HepG2 (cell line): ENCODE data around the gene PKP3. TPM values are rescaled to one million over a fixed set of nuclear protein-coding genes. Genes with fewer than 3 reads are reported as not detected.

Source experiments
- ASH2L ChIP-seq: fragments of 300-600, 200-600 bp; sonication (generic); IDR thresholded peaks from 2 replicates; pipeline ENCODE4 v1.7.0; 2017; ENCODE audit warnings: low read depth, mild to moderate bottlenecking, moderate library complexity, mixed read lengths, low read length; ENCODE audit not compliant: insufficient read length
- CREM ChIP-seq, 2 experiments: sonication (generic) in 1 of 2; formaldehyde crosslinking in 1 of 2; IDR thresholded peaks; 2 replicates each; pipeline versions ENCODE4 v1.4.0 to v1.6.1; 2016 to 2020; ENCODE audit warnings: antibody characterized with exemption in 1 of 2, mild to moderate bottlenecking in 1 of 2, missing genetic modification reagents in 1 of 2
- JUN ChIP-seq: sonication (generic); formaldehyde crosslinking; IDR thresholded peaks from 2 replicates; pipeline ENCODE4 v1.4.0; 2020; ENCODE audit warnings: mild to moderate bottlenecking, missing genetic modification reagents
- KAT8 ChIP-seq: IDR thresholded peaks from 2 replicates; pipeline ENCODE4 v1.6.1; 2016; ENCODE audit warnings: missing genetic modification reagents, missing compliant biosample characterization
- POLR2G ChIP-seq: fragments of 200-400 bp; formaldehyde crosslinking; IDR thresholded peaks from 2 replicates; pipeline ENCODE4 v1.6.1; 2018; ENCODE audit warnings: mild to moderate bottlenecking, low read depth, low read length, moderate library complexity
- SOX6 ChIP-seq, 2 experiments: fragments of 450-650 bp in 1 of 2; sonication (generic) in 1 of 2; formaldehyde crosslinking in 1 of 2; IDR thresholded peaks; 2 replicates each; pipeline versions ENCODE4 v1.4.0 to v1.6.1; 2017 to 2020; ENCODE audit warnings: antibody characterized with exemption in 1 of 2, mild to moderate bottlenecking in 1 of 2, missing genetic modification reagents in 1 of 2
- TCF12 ChIP-seq, 2 experiments: fragments of 450-650 bp in 1 of 2; sonication (generic) in 1 of 2; formaldehyde crosslinking in 1 of 2; IDR thresholded peaks; 2 replicates each; pipeline versions ENCODE4 v1.6.1 to v1.8.0; 2017 to 2022; ENCODE audit warnings: antibody characterized with exemption in 1 of 2, mild to moderate bottlenecking in 1 of 2, missing genetic modification reagents in 1 of 2, moderate library complexity in 1 of 2
- TP53 ChIP-seq: sonication (generic); formaldehyde crosslinking; conservative IDR thresholded peaks from 2 replicates; pipeline ENCODE4 v1.4.0; 2020; ENCODE audit warnings: missing genetic modification reagents
- YEATS4 ChIP-seq: sonication (generic); formaldehyde crosslinking; IDR thresholded peaks from 2 replicates; pipeline ENCODE4 v1.4.0; 2020; ENCODE audit warnings: missing genetic modification reagents, borderline replicate concordance
- ZFP41 ChIP-seq: sonication (generic); formaldehyde crosslinking; IDR thresholded peaks from 2 replicates; pipeline ENCODE4 v1.4.0; 2020; ENCODE audit warnings: mild to moderate bottlenecking, missing genetic modification reagents, borderline replicate concordance
- ZNF766 ChIP-seq: sonication (generic); formaldehyde crosslinking; IDR thresholded peaks from 2 replicates; pipeline ENCODE4 v1.5.0; 2020; ENCODE audit warnings: missing genetic modification reagents, borderline replicate concordance
- polyA plus RNA-seq, 8 experiments: library from polyadenylated mRNA; depleted of rRNA in 3 of 8; stranded (reverse) in 7 of 8; unstranded in 1 of 8; fragments of >200 nt; fragmentation: Illumina TruSeq in 4 of 8; extraction: Trizol in 4 of 8; gene quantifications; 2 replicates each; pipeline versions ENCODE4 v1.2.1 to v1.2.3, GENCODE V29; 2011 to 2016; ENCODE audit warnings: low read depth in 4 of 8, missing spikeins in 1 of 8, mixed read lengths in 1 of 8; ENCODE audit not compliant: insufficient read depth in 1 of 8
- total RNA-seq, 5 experiments: library from RNA; depleted of rRNA; stranded (reverse); fragments of >200 nt; fragmentation: Illumina TruSeq; extraction: Trizol; gene quantifications; 2 replicates each; pipeline ENCODE4 v1.2.3, GENCODE V29; 2016; ENCODE audit warnings: low read depth in 1 of 5
- TF ChIP-seq, protein P1 (sequence below): sonication (generic); formaldehyde crosslinking; IDR thresholded peaks from 2 replicates; pipeline ENCODE4 v1.4.0; 2020; ENCODE audit warnings: low read depth, mild to moderate bottlenecking, missing genetic modification reagents
- TF ChIP-seq, protein P2 (sequence below): sonication (generic); formaldehyde crosslinking; IDR thresholded peaks from 2 replicates; pipeline ENCODE4 v1.8.1; 2022; ENCODE audit warnings: low read depth, mild to moderate bottlenecking, missing genetic modification reagents
- TF ChIP-seq, protein P3 (sequence below): sonication (generic); formaldehyde crosslinking; IDR thresholded peaks from 2 replicates; pipeline ENCODE4 v1.4.0; 2020; ENCODE audit warnings: missing genetic modification reagents, borderline replicate concordance
- TF ChIP-seq, protein P4 (sequence below): sonication (generic); formaldehyde crosslinking; IDR thresholded peaks from 2 replicates; pipeline ENCODE4 v1.9.0; 2021; ENCODE audit warnings: missing genetic modification reagents, mild to moderate bottlenecking, borderline replicate concordance
- TF ChIP-seq, protein P5 (sequence below): sonication (generic); formaldehyde crosslinking; IDR thresholded peaks from 2 replicates; pipeline ENCODE4 v1.5.1; 2020; ENCODE audit warnings: missing genetic modification reagents, mild to moderate bottlenecking, borderline replicate concordance

The PKP3 gene
- total and polyA plus RNA-seq, 2 of the 13 experiments (the other 11 are each of a cell fraction or from before 2014, with no cell fraction given), result 18.0 to 28.7 TPM

DNA sequence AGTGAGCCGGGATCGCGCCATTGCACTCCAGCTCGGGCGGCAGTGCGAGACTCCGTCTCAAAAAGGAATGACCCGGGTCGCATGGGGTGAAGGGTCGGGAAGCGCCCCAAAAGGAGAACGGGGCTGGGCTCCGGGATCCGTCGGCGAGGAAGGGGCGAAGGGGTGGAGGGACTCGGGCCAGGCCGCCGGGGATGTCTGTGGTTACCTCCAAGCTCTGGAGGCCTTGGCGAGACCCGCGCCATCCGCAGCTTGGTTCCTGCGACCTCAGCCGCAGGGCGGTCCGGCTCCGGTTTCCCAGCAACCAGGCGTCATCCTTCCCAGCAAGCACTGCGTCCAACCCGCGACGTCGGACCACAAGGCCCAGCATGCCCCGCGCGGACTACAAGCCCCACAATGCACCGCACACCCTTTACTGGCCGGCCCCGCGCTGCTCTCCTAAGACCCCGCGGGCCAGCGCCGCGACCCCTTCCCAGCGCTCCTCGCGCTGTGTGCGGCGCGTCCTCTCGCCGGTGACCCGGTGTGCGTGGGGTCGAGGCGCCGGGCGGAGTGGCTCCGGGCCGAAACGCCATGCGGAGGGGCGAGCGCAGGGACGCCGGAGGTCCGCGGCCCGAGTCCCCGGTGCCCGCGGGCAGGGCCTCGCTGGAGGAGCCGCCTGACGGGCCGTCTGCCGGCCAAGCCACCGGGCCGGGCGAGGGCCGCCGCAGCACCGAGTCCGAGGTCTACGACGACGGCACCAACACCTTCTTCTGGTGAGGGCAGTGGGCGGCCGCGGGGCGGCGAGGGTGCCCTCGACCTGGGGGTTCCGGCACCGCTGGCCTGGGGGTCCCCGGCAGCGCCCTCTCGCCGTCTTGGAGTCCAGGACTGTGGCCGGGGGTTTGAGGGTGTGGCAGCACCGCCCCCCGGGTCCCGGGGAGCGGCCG, 56.1 kb downstream of the PKP3 start, which contains the start of gene PTDSS2 (continued):
- TF ChIP-seq, protein P1, sequence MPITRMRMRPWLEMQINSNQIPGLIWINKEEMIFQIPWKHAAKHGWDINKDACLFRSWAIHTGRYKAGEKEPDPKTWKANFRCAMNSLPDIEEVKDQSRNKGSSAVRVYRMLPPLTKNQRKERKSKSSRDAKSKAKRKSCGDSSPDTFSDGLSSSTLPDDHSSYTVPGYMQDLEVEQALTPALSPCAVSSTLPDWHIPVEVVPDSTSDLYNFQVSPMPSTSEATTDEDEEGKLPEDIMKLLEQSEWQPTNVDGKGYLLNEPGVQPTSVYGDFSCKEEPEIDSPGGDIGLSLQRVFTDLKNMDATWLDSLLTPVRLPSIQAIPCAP (CRISPR knock-in tag), result peak; percentile 53; the same call in 1 of the 2 replicates
- peak; percentile 76 for TF ChIP-seq POLR2G
- peak; percentile 66; the same call in 1 of the 2 replicates for TF ChIP-seq ZNF766 (CRISPR knock-in tag)
- TF ChIP-seq, protein P2, sequence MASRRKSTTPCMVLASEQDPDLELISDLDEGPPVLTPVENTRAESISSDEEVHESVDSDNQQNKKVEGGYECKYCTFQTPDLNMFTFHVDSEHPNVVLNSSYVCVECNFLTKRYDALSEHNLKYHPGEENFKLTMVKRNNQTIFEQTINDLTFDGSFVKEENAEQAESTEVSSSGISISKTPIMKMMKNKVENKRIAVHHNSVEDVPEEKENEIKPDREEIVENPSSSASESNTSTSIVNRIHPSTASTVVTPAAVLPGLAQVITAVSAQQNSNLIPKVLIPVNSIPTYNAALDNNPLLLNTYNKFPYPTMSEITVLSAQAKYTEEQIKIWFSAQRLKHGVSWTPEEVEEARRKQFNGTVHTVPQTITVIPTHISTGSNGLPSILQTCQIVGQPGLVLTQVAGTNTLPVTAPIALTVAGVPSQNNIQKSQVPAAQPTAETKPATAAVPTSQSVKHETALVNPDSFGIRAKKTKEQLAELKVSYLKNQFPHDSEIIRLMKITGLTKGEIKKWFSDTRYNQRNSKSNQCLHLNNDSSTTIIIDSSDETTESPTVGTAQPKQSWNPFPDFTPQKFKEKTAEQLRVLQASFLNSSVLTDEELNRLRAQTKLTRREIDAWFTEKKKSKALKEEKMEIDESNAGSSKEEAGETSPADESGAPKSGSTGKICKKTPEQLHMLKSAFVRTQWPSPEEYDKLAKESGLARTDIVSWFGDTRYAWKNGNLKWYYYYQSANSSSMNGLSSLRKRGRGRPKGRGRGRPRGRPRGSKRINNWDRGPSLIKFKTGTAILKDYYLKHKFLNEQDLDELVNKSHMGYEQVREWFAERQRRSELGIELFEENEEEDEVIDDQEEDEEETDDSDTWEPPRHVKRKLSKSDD (CRISPR knock-in tag), result peak; percentile 54; the same call in 1 of the 2 replicates
- peak; percentile 86; the same call in 1 of the 2 replicates for TF ChIP-seq YEATS4
- peak; percentile 64 for TF ChIP-seq JUN (CRISPR knock-in tag)
- TF ChIP-seq KAT8 (CRISPR knock-in tag), result peak; percentile 87
- TF ChIP-seq ASH2L, result peak; percentile 80
- no peak for TF ChIP-seq TCF12 (IDR thresholded peaks at IDR 0.05)
- TF ChIP-seq TCF12 (CRISPR knock-in tag; IDR thresholded peaks at IDR 0.05), result no peak
- TF ChIP-seq, protein P3, sequence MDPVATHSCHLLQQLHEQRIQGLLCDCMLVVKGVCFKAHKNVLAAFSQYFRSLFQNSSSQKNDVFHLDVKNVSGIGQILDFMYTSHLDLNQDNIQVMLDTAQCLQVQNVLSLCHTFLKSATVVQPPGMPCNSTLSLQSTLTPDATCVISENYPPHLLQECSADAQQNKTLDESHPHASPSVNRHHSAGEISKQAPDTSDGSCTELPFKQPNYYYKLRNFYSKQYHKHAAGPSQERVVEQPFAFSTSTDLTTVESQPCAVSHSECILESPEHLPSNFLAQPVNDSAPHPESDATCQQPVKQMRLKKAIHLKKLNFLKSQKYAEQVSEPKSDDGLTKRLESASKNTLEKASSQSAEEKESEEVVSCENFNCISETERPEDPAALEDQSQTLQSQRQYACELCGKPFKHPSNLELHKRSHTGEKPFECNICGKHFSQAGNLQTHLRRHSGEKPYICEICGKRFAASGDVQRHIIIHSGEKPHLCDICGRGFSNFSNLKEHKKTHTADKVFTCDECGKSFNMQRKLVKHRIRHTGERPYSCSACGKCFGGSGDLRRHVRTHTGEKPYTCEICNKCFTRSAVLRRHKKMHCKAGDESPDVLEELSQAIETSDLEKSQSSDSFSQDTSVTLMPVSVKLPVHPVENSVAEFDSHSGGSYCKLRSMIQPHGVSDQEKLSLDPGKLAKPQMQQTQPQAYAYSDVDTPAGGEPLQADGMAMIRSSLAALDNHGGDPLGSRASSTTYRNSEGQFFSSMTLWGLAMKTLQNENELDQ, result 0 out of 2 replicates have a peak, but pooled peaks have one; percentile 25
- no peak for TF ChIP-seq ZFP41 (CRISPR knock-in tag)
- no peak for TF ChIP-seq SOX6 (IDR thresholded peaks at IDR 0.05)
- TF ChIP-seq SOX6 (CRISPR knock-in tag; IDR thresholded peaks at IDR 0.05), result peak; percentile 46
- TF ChIP-seq, protein P4, sequence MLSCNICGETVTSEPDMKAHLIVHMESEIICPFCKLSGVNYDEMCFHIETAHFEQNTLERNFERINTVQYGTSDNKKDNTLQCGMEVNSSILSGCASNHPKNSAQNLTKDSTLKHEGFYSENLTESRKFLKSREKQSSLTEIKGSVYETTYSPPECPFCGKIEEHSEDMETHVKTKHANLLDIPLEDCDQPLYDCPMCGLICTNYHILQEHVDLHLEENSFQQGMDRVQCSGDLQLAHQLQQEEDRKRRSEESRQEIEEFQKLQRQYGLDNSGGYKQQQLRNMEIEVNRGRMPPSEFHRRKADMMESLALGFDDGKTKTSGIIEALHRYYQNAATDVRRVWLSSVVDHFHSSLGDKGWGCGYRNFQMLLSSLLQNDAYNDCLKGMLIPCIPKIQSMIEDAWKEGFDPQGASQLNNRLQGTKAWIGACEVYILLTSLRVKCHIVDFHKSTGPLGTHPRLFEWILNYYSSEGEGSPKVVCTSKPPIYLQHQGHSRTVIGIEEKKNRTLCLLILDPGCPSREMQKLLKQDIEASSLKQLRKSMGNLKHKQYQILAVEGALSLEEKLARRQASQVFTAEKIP (CRISPR knock-in tag), result no peak
- TF ChIP-seq CREM (IDR thresholded peaks at IDR 0.05), result peak; percentile 90
- TF ChIP-seq CREM (CRISPR knock-in tag; IDR thresholded peaks at IDR 0.05), result no peak
- TF ChIP-seq, protein P5, sequence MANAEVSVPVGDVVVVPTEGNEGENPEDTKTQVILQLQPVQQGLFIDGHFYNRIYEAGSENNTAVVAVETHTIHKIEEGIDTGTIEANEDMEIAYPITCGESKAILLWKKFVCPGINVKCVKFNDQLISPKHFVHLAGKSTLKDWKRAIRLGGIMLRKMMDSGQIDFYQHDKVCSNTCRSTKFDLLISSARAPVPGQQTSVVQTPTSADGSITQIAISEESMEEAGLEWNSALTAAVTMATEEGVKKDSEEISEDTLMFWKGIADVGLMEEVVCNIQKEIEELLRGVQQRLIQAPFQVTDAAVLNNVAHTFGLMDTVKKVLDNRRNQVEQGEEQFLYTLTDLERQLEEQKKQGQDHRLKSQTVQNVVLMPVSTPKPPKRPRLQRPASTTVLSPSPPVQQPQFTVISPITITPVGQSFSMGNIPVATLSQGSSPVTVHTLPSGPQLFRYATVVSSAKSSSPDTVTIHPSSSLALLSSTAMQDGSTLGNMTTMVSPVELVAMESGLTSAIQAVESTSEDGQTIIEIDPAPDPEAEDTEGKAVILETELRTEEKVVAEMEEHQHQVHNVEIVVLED (CRISPR knock-in tag), result peak; percentile 98
- peak; percentile 46; the same call in 1 of the 2 replicates for TF ChIP-seq TP53 (CRISPR knock-in tag)
